H1 (cell line): ENCODE data around the gene GPATCH2. TPM values are rescaled to one million over a fixed set of nuclear protein-coding genes. Genes with fewer than 3 reads are reported as not detected.

Source experiments
- CHD7 ChIP-seq: fragments of 300-600 bp; sonication (generic); IDR thresholded peaks from 2 replicates; pipeline ENCODE4 v1.7.1; 2012; ENCODE audit warnings: low read length, moderate library complexity, mild to moderate bottlenecking, inconsistent platforms; ENCODE audit not compliant: insufficient replicate concordance
- polyA plus RNA-seq, 7 experiments: library from polyadenylated mRNA; depleted of rRNA in 3 of 7; stranded (reverse) in 5 of 7; unstranded in 2 of 7; fragments of >200 nt in 5 of 7; fragments of 200-250 nt in 2 of 7; gene quantifications; 1 replicate in 5 of 7; 2 replicates in 1 of 7; 4 replicates in 1 of 7; pipeline versions ENCODE4 v1.2.1 to v1.2.3, GENCODE V29; 2011 to 2013; ENCODE audit warnings: missing spikeins in 2 of 7, mixed read lengths in 2 of 7
- total RNA-seq: library from RNA; stranded (reverse); fragmentation: NEBNext Ultra II Directional; extraction: Animal tissue kit (Norgen Biotek cat#: 25700); gene quantifications from 2 replicates; pipeline ENCODE4 v1.2.1, GENCODE V29; 2021

GPATCH2 gene
- total and polyA plus RNA-seq, 2 of the 8 experiments (the other 6 are each of a cell fraction or from before 2014, with no cell fraction given): 3.9 to 13.1 TPM

- TF ChIP-seq CHD7: no peak
Observed at GRCh38 chr1:217564833-217565232, 66.1 kb downstream of the GPATCH2 start (continued).
